ENCODE data around the gene ATXN7L1.
"Not testable (repeated sequence)": the region's sequence is repeated elsewhere in the genome, so short reads cannot be mapped to it uniquely, and the experiment has no call there.

The ATXN7L1 gene

GRCh38 chr7:105890290-105890997 is 14.0 kb upstream of the ATXN7L1 start:
- DNase-seq: peak; percentile 72

- DNase-seq: no peak
Measured at GRCh38 chr7:105887569-105888189, 11.3 kb upstream of the ATXN7L1 start.

- DNase-seq: no peak
Measured at GRCh38 chr7:105886776-105887175, 10.4 kb upstream of the ATXN7L1 start.

- no peak for DNase-seq
Measured at GRCh38 chr7:105885387-105886111, 9.2 kb upstream of the ATXN7L1 start.

- not testable (repeated sequence) for DNase-seq
Measured at GRCh38 chr7:105883179-105883578, 6.8 kb upstream of the ATXN7L1 start.

- DNase-seq: no peak
Measured at GRCh38 chr7:105881439-105881838, 5.0 kb upstream of the ATXN7L1 start.

- no peak for DNase-seq
Measured at GRCh38 chr7:105880571-105881330, 4.4 kb upstream of the ATXN7L1 start.

- DNase-seq: no peak
Measured at GRCh38 chr7:105879782-105880181, 3.4 kb upstream of the ATXN7L1 start.

- DNase-seq: no peak
Measured at GRCh38 chr7:105878746-105879605, 2.6 kb upstream of the ATXN7L1 start.

- no peak for DNase-seq
Measured at GRCh38 chr7:105877736-105878135, 1.3 kb upstream of the ATXN7L1 start.

- DNase-seq: peak; percentile 36
Measured at GRCh38 chr7:105876964-105877601, 684 bp upstream of the ATXN7L1 start.

- no peak for DNase-seq
Measured at GRCh38 chr7:105875505-105875904, 894 bp downstream of the ATXN7L1 start.

- DNase-seq: no peak
Measured at GRCh38 chr7:105874055-105874454, 2.3 kb downstream of the ATXN7L1 start.

GRCh38 chr7:105872491-105872890 is 3.9 kb downstream of the ATXN7L1 start:
- DNase-seq: no peak

GRCh38 chr7:105871142-105871541 is 5.3 kb downstream of the ATXN7L1 start:
- no peak for DNase-seq

- no peak for DNase-seq
Measured at GRCh38 chr7:105866102-105866801, 10.1 kb downstream of the ATXN7L1 start.

GRCh38 chr7:105863876-105864275 is 12.5 kb downstream of the ATXN7L1 start:
- no peak for DNase-seq

- DNase-seq: no peak
Measured at GRCh38 chr7:105862770-105863169, 13.6 kb downstream of the ATXN7L1 start.

- DNase-seq: no peak
Measured at GRCh38 chr7:105862276-105862675, 14.1 kb downstream of the ATXN7L1 start.

- DNase-seq: no peak
Measured at GRCh38 chr7:105861224-105861623, 15.2 kb downstream of the ATXN7L1 start.

- DNase-seq: no peak
Measured at GRCh38 chr7:105860793-105861192, 15.6 kb downstream of the ATXN7L1 start.

Measured in stimulated activated CD4-positive, alpha-beta T cell treated with anti-CD3 and anti-CD28 coated beads, Interleukin-15, amount 100 ng/mL, for 24 hours (primary cell).